HCT116 (cell line): ENCODE results near the gene JAG1. TPM values are rescaled to one million over a fixed set of nuclear protein-coding genes. Genes with fewer than 3 reads are reported as not detected.

Experiments
- ATAC-seq: fragments of 200-7000 bp; cut with Tn5 transposase; 2 replicates; pipeline ENCODE4 v1.9.1; 2020; ENCODE audit warnings: mild to moderate bottlenecking, moderate library complexity
- BruUV-seq: library from RNA; stranded (reverse); fragments of 400-500 nt; replicated peaks from 2 replicates; lab custom pipeline; 2021; lab: Mats Ljungman, UMichigan
- CTCF ChIA-PET: fragments of 300-600 bp; sonication (Branson Sonifier 250); formaldehyde crosslinking; loops from one replicate; lab custom pipeline; 2021; ENCODE audit warnings: antibody characterized with exemption; lab: Charles Lee
- POLR2A ChIA-PET: fragments of 300-600, 350-600 bp; sonication (Branson Sonifier 250); formaldehyde crosslinking; loops from one replicate; lab custom pipeline; 2021; ENCODE audit warnings: antibody characterized with exemption; lab: Charles Lee
- RAD21 ChIA-PET, 2 experiments: fragments of 300-600 bp; sonication (Branson Sonifier 250); formaldehyde crosslinking; loops; one replicate each; lab custom pipeline; 2023; ENCODE audit warnings: low total read pairs in 2 of 2; ENCODE audit not compliant: uncharacterized antibody in 2 of 2, unreplicated experiment in 2 of 2, low non-redundant PET in 1 of 2; lab: Charles Lee
- DNase-seq: peaks from one replicate; pipeline ENCODE4 v3.0.0-alpha.2; 2010; ENCODE audit warnings: low read depth, low spot score
- H2AFZ ChIP-seq: fragments of 200-600 bp; shearing (Covaris generic), sonication (generic); 2 replicates; pipeline ENCODE4 v1.6.1; 2017; ENCODE audit warnings: low read depth, mixed run types, mixed read lengths, antibody characterized with exemption, low read length; ENCODE audit not compliant: poor library complexity, severe bottlenecking
- H3K27ac ChIP-seq: 2 replicates; pipeline ENCODE4 v1.5.1; 2012; ENCODE audit warnings: low read depth, low read length
- H3K27me3 ChIP-seq: fragments of 200-600 bp; sonication (generic); 2 replicates; pipeline ENCODE4 v1.6.1; 2016; ENCODE audit warnings: mixed run types, low read length, mixed read lengths; ENCODE audit not compliant: insufficient read depth
- H3K36me3 ChIP-seq, 2 experiments: fragments of 200-500 bp in 1 of 2; fragments of 200-600 bp in 1 of 2; sonication (Bioruptor generic) in 1 of 2; sonication (generic) in 1 of 2; 2 replicates each; pipeline versions ENCODE4 v1.5.1 to v1.6.1; 2014 to 2016; ENCODE audit warnings: low read length in 2 of 2, inconsistent platforms in 1 of 2, mixed read lengths in 1 of 2, mixed run types in 1 of 2; ENCODE audit not compliant: insufficient read depth in 2 of 2, control insufficient read depth in 1 of 2
- H3K4me1 ChIP-seq, 2 experiments: fragments of 200-600 bp in 1 of 2; sonication (generic) in 1 of 2; 2 replicates each; pipeline versions ENCODE4 v1.5.1 to v1.6.1; 2012 to 2017; ENCODE audit warnings: low read length in 2 of 2, inconsistent platforms in 1 of 2, mild to moderate bottlenecking in 1 of 2, mixed read lengths in 1 of 2, mixed run types in 1 of 2, moderate library complexity in 1 of 2; ENCODE audit not compliant: insufficient read depth in 2 of 2, control insufficient read depth in 1 of 2
- H3K4me2 ChIP-seq: fragments of 200-600 bp; sonication (generic); 2 replicates; pipeline ENCODE4 v1.6.1; 2017; ENCODE audit warnings: mixed run types, low read length, mixed read lengths
- H3K4me3 ChIP-seq, 2 experiments: fragments of 200-600 bp in 1 of 2; sonication (generic) in 1 of 2; replicated peaks in 1 of 2; 2 replicates each; pipeline ENCODE4 v1.5.1; 2011 to 2016; ENCODE audit warnings: low read length in 2 of 2, control low read depth in 1 of 2, low read depth in 1 of 2, mild to moderate bottlenecking in 1 of 2, mixed read lengths in 1 of 2, mixed run types in 1 of 2
- H3K79me2 ChIP-seq: fragments of 200-600 bp; sonication (generic); 2 replicates; pipeline ENCODE4 v1.6.1; 2017; ENCODE audit warnings: mild to moderate bottlenecking, mixed run types, low read length, moderate library complexity, mixed read lengths; ENCODE audit not compliant: insufficient read depth
- H3K9ac ChIP-seq: fragments of 200-600 bp; sonication (generic); 2 replicates; pipeline ENCODE4 v1.6.1; 2016; ENCODE audit warnings: low read length, mixed read lengths
- H3K9me2 ChIP-seq: fragments of 200-600 bp; sonication (generic), shearing (Covaris generic); 2 replicates; pipeline ENCODE4 v1.6.1; 2017; ENCODE audit warnings: mixed run types, mild to moderate bottlenecking, moderate library complexity; ENCODE audit not compliant: insufficient read depth
- H3K9me3 ChIP-seq, 2 experiments: fragments of 200-500 bp in 1 of 2; fragments of 200-600 bp in 1 of 2; sonication (Bioruptor generic) in 1 of 2; sonication (generic) in 1 of 2; 2 replicates each; pipeline ENCODE4 v1.6.1; 2014 to 2017; ENCODE audit warnings: low read length in 2 of 2, mixed read lengths in 2 of 2, inconsistent platforms in 1 of 2, low read depth in 1 of 2, mild to moderate bottlenecking in 1 of 2, mixed run types in 1 of 2, moderate library complexity in 1 of 2; ENCODE audit not compliant: control insufficient read depth in 1 of 2, insufficient read depth in 1 of 2
- H4K20me1 ChIP-seq: fragments of 200-600 bp; sonication (generic), shearing (Covaris generic); 2 replicates; pipeline ENCODE4 v1.6.1; 2017; ENCODE audit warnings: mixed run types, mild to moderate bottlenecking, moderate library complexity; ENCODE audit not compliant: insufficient read depth
- EZH2 ChIP-seq: fragments of 200-600 bp; sonication (generic); IDR thresholded peaks from 2 replicates; pipeline ENCODE4 v1.6.1; 2017; ENCODE audit warnings: antibody characterized with exemption, mixed run types
- RAD21 ChIP-seq: IDR thresholded peaks from 2 replicates; pipeline ENCODE4 v1.6.1; 2012; ENCODE audit warnings: low read depth, mild to moderate bottlenecking
- intact Hi-C: fragments of 100-400 bp; cut with micrococcal nuclease; formaldehyde crosslinking; loops from 2 replicates; pipeline ENCODE4 v1.10.0; 2022
- total RNA-seq: library from RNA; stranded (reverse); gene quantifications from one replicate; pipeline ENCODE4 v1.2.1, GENCODE V29; 2021; ENCODE audit not compliant: unreplicated experiment

Gene JAG1
- total RNA-seq, 1 experiment from 2014 or later: 31.9 TPM

- H3K4me2 ChIP-seq: no peak overlapping the region
- ChIA-PET POLR2A (no interaction called here), CTCF (interaction anchor here (1.5 kb wide), 1 partner anchor 13 kb away, joined by 3 read pairs; no protein-coding TSS in a partner anchor), RAD21 (no interaction called here)
- ATAC-seq (no peak), DNase-seq (no peak)
- no TSS peak for BruUV-seq
- no peak overlapping the region for H3K9ac ChIP-seq
- no peaks in the 10 kb centered on the region for H3K79me2 ChIP-seq
- H3K4me3 ChIP-seq: no peak overlapping the region
- TF ChIP-seq EZH2: no peak
- no peaks in the 10 kb centered on the region for H3K4me1 ChIP-seq
- H4K20me1 ChIP-seq: no peaks in the 10 kb centered on the region; the same call in 1 of the 2 replicates
- H3K27ac ChIP-seq: no peak overlapping the region
- no peaks in the 10 kb centered on the region for H3K9me2 ChIP-seq
- no peaks in the 10 kb centered on the region for H3K27me3 ChIP-seq
- intact Hi-C loops: no loop called here
- H3K9me3 ChIP-seq: no peaks in the 10 kb centered on the region
- H2AFZ ChIP-seq: no peak overlapping the region
- peaks cover 32 to 73% of the 10 kb centered on the region in 2 experiments; a peak in 3 of 4 replicates for H3K36me3 ChIP-seq
These were observed 15.6 kb downstream of the JAG1 start for GRCh38 chr20:10658051-10658823.

GRCh38 chr20:10657453-10657852, 16.3 kb downstream of the JAG1 start:
- POLR2A ChIA-PET: no interaction called here
- BruUV-seq: no TSS peak
- no peaks in the 10 kb centered on the region for H3K4me1 ChIP-seq

More at GRCh38 chr20:10657453-10657852, 16.3 kb downstream of the JAG1 start:
- no peak overlapping the region for H2AFZ ChIP-seq
- H3K27me3 ChIP-seq: no peaks in the 10 kb centered on the region
- CTCF ChIA-PET: interaction anchor here (1.5 kb wide), 1 partner anchor 14 kb away, joined by 3 read pairs; no protein-coding TSS in a partner anchor
- DNase-seq: no peak
- no peaks in the 10 kb centered on the region for H3K9me3 ChIP-seq
- H3K79me2 ChIP-seq: no peaks in the 10 kb centered on the region
- RAD21 ChIA-PET: no interaction called here
- TF ChIP-seq RAD21: no peak
- TF ChIP-seq, all 23 proteins: peak for 0
- Histone ChIP-seq H3K4me3 (no peak overlapping the region), H4K20me1 (no peaks in the 10 kb centered on the region; the same call in 1 of the 2 replicates), H3K9ac (no peak overlapping the region), H3K4me2 (no peak overlapping the region), H3K9me2 (no peaks in the 10 kb centered on the region), H3K27ac (no peak overlapping the region), H3K36me3 (peaks cover 28 to 72% of the 10 kb centered on the region in 2 experiments; a peak in 3 of 4 replicates)
- intact Hi-C loops: no loop called here
- ATAC-seq: no peak
